Activated T-cell treated with anti-CD3 and anti-CD28 coated beads for 1 hour (primary cell): Measurements from ENCODE around the gene CES2.
"Not testable (repeated sequence)": the region's sequence is repeated elsewhere in the genome, so short reads cannot be mapped to it uniquely, and the experiment has no call there.

Experiments
- DNase-seq: peaks from one replicate; pipeline ENCODE4 v3.0.0-alpha.2; 2020; ENCODE audit warnings: low read depth

The CES2 gene

DNA sequence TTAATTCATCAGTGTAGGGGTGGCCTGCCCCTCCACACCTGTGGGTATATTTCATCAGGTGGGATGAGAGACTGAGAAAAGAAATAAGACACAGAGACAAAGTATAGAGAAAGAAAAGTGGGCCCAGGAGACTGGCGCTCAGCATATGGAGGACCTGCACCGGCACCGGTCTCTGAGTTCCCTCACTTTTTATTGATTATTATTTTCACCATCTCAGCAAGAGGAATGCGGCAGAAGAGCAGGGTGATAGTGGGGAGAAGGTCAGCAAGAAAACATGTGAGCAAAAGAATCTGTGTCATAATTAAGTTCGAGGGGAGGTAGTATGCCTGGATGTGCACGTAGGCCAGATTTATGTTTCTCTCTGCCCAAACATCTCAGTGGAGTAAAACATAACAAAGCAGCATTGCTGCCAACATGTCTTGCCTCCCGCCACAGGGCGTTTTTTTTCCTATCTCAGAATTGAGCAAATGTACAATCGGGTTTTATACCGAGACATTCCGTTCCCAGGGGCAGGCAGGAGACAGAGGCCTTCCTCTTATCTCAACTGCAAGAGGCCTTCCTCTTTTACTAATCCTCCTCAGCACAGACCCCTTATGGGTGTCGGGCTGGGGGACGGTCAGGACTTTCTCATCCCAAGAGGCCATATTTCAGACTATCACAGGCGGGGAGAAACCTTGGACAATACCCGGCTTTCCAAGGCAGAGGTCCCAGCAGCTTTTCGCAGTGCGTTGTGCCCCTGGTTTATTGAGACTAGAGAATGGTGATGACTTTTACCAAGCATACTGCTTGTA, 20.2 kb downstream of the CES2 start:
- not testable (repeated sequence) for DNase-seq

DNA sequence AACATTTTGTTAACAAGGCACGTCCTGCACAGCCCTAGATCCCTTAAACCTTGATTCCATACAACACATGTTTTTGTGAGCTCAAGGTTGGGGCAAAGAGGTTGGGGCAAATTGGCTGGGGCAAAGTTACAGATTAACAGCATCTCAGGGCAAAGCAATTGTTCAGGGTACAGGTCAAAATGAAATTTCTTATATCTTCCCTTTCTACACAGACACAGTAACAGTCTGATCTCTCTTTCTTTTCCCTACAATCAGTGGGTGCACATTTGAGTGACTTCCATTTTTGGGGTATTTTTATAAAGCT, 20.8 kb downstream of the CES2 start:
- not testable (repeated sequence) for DNase-seq

DNA sequence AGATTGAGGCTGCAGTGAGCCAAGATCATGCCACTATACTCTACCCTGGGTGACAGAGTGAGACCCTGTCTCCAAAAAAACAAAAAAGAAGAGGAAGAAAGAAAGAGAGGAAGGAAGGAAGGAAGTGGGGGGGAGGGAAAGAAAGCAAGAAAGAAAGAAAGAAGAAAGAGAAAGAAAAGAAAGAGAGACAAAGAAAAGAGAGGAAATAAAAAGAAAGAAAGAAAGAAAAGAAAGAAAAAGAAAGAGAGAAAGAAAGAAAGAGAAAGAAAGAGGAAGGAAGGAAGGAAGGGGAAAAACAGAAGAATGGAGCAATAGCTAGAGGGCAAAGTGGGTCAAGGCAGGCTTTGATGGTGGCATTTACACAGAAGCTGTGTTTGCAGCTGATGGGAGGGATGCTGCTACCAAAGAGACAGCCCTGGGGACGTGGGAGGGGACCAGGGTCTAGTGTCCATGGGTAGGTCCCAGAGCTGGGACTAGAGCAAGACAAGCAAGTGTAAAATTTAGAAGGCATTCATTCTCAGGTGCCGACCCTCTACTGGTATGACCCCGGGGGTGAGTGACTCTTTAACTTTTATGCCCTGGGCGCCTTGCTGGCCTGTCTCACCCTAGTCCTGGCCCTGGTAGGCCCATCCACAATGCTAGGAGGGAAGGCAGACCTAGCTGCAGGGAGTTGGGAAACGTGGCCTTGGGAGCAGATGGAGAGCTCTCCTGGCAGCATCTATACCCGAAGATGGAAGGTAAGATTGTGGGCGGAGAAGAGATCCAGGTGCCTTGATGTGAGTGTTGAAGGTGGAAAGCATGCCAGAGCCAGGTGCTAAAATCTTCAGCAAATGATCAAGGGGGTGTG, 23.8 kb downstream of the CES2 start:
- no peak for DNase-seq

DNA sequence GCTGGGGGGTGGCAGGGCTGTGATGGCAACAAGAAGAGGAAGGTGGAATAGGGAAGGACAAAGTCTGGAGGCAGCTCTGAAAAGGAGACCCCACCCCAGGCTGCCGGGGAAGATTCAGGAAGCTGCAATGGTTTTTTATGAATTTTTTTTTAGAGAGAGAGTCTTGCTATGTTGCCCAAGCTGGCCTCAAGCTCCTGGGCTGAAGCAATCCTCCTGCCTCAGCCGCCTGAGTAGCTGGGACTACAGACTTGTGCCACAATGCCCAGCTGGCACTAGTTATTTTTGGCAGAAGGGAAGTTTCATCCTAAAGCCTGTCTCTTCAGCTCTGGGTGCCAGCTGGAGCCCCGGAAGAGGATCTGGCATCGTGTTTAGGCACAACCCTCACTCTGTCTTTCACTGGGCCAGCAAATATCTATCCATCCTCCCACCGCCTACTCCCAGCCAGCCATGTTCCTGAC, 24.4 kb downstream of the CES2 start:
- DNase-seq: no peak

- DNase-seq: no peak
Measured at GRCh38 chr16:66960270-66960669, 25.0 kb downstream of the CES2 start.

DNA sequence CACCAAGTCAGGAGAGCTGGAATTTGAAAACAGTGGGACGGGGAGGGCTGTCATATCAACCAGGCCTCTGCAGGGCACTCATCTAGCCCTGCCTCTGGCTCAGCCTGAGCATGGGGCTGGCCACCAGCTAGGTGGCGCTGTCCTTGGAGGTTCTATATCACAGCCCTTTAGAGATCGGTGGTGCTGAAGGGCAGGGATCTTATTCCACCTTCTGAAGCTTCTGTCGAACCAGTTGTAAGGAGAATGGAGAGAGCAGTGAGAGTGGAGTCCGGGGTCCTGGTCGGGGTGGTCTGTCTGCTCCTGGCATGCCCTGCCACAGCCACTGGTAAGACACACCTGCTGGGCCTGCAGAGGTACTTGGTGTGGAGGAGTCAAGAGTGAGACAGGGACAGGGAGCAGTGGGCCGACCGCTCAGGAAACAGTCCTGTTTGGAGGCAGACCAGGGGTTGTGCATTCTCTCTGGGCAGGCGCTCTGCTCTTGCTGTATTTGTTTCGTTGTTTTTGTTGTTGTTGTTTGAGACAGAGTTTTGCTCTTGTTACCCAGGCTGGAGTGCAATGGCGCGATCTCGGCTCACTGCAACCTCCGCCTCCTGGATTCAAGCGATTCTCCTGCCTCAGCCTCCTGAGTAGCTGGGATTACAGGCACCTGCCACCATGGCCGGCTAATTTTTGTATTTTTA, 25.9 kb downstream of the CES2 start, which contains the start of gene CES3:
Gene CES3, plus strand, starts transcription at position 202 of the 680 bp plus-strand sequence. Its CDS starts 42 bp downstream, at position 244.
- peak; percentile 38 for DNase-seq

- DNase-seq: no peak
Measured at GRCh38 chr16:66961914-66962313, 26.6 kb downstream of the CES2 start.

- no peak for DNase-seq
Measured at GRCh38 chr16:66964049-66964448, 28.7 kb downstream of the CES2 start.

DNA sequence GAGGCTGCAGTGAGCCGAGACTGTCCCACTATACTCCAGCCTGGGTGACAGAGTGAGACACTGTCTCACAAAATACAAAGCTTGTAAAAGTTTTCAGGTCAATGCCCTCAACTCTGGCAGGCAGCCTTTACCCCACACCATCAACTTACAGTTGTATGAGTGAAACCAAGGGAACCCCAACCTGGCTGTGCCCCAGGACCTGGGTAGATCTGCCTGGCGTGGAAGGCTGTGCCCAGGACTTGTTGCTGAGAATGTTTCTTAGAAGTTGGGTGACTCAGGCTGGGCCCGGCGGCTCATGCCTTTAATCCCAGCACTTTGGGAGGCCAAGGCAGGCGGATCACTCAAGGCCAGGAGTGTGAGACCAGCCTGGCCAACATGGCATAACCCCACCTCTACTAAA, 33.5 kb downstream of the CES2 start:
- DNase-seq: no peak

DNA sequence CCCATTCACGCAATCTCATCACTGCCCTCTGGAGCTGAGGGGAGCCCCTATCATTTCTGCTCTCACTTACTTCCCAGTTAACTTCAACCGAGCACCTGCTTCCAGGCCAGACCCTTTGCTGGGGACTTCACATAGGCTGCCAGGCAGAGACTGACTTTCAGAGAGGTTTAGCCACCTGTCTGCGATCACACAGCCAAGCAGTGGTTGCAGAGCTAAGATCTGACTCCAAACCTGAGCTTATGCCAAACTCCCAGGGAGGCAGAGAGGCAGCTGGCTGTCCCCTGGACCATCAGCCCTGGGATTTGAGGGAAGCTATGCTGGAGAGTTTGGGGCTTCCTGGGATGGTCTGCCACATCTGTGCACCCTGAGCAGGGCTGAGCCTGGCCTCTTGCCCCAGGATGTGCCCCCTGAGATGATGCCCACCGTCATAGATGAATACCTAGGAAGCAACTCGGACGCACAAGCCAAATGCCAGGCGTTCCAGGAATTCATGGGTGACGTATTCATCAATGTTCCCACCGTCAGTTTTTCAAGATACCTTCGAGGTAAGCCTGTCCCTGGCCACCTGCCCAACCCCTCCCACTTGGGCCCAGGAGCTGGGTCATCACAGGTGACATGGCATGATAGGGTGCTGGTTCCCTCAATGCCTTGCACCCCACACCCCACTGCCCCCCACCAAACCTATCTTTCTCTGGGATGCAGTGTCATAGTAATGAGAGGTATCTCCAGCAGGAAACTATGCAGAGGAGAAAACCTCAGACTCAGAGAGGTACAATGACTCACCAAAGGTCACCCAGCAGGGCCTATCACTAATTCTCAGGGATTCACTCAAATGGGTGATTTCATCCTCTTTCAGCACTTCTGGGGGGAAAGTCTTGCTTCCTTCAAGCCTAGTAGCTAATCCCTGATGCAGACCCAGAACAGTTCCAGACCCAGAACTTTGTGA, 35.7 kb downstream of the CES2 start:
- DNase-seq: no peak

GRCh38 chr16:66972983-66973382, 37.7 kb downstream of the CES2 start:
- no peak for DNase-seq

GRCh38 chr16:66973716-66974115, 38.4 kb downstream of the CES2 start:
- no peak for DNase-seq

GRCh38 chr16:66974156-66974931, 39.0 kb downstream of the CES2 start:
- not testable (repeated sequence) for DNase-seq

- DNase-seq: peak; percentile 9
Measured at GRCh38 chr16:66974932-66975246, 39.6 kb downstream of the CES2 start.

DNA sequence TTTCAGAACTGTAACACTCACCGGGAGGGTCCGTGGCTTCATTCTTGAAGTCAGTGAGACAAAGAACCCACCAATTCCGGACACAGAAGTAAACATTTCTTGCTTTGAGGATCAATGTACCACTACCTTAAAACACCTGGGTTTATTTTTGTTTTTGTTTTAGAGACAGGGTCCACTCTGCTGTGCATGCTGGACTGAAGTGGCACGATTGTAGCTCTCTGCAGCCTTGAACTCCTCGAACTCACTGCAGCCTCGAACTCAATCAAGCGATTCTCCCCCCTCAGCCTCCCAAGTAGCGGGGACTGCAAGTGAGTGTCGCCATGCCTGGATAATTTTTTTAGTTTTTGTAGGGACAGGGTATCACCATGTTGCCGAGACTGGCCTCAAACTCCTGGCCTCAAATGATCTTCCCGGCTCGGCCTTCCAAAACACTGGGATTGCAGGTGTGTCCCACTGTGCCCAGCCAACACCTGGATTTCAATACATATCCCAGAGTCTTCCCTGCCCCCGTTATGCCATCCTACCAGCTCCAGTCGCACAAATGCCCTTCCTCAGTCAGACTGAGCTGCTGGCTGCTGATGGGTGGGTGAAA, 40.1 kb downstream of the CES2 start:
- no peak for DNase-seq

DNA sequence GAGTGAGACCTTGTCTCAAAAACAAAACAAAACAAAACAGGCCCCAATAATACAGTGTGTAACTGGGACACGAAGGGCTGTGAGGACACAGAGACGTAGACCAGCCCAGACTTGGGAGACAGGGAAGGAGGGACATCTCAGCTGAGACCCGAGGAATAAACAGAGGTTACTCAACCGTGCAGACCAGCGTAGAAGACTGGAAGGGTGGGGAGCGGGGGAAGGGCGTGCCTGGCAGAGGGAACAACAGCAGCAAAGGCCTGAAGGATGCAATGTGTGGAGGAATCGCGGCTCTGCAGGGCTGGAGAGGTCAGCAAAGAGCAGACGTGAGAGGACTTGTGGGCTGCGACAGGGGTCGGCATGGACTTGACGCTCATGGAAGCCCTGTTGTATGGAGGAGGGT, 41.4 kb downstream of the CES2 start:
- DNase-seq: no peak

GRCh38 chr16:66977341-66978113, 42.2 kb downstream of the CES2 start:
- peak; percentile 93 for DNase-seq

- no peak for DNase-seq
Measured at GRCh38 chr16:66979011-66979717, 43.8 kb downstream of the CES2 start.

DNA sequence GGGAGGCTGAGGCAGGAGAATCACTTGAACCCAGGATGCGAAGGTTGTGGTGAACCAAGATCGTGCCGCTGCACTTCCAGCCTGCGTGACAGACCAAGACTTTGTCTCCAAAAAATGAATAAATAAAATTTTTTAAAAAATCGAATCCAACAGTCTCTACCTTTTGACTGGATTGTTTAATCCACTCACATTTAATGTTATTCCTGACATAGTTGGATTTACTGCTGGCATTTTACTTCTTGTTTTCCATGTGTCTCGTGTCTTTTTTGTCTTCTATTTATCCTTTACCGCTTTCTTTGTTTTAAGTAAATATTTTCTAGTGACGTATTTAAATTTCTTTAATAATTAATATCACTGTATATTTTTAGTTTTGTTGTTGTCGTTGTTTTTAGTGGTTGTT, 47.7 kb downstream of the CES2 start:
- DNase-seq: no peak
